ENCODE results near the gene TANGO2.

Gene TANGO2

DNA sequence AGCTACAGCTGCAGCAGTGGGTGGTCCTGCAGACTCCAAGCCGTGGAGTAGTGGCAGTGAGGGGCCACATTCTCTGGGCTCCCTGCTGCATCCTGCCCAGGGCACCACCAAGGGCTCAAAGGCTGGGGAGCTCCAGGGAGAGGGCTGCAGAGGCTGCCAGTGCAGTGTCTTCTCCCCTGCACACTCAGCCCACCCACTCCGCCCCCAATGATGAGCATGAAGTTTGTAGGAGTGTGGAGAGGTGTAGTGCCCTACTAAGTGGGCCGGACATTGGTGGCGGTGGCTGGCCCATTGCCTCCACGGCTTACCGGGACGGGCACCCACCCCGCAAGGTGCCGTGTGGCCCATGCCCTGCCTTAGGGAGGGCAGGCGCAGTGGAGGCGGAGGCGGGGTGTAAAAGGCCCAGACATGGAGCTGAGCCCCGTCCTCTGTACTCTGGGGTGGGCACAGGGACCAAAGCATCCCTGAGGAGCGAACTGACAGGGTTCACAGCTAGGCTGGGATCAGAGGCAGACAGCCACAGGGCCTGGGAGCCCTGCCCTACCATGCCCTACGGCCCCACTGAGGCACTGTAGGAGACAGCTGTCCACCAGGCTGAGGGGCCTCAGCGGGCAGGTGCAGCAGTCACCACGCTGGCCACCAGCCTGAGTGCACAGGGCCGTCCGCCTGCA, 23.2 kb upstream of the TANGO2 start:
- Histone ChIP-seq H3K4me3 (ENCODE audit: low read length) (no peak overlapping the region), H3K36me3 (ENCODE audit: control insufficient read depth, insufficient read depth, low read length) (no peaks in the 10 kb centered on the region), H3K27ac (ENCODE audit: low read length) (no peak overlapping the region), H3K27me3 (ENCODE audit: control insufficient read depth, insufficient read depth, low read length) (no peaks in the 10 kb centered on the region), H3K9me3 (ENCODE audit: control insufficient read depth, insufficient read depth, low read length) (no peaks in the 10 kb centered on the region), H3K4me1 (ENCODE audit: control insufficient read depth, insufficient read depth, low read length) (peaks cover 15% of the 10 kb centered on the region)
- no CpG with 5 or more reads among the region's 19 CpGs for WGBS (ENCODE audit: insufficient coverage, insufficient read length)
- DNase-seq (ENCODE audit: low read depth, low spot score) = no peak

DNA sequence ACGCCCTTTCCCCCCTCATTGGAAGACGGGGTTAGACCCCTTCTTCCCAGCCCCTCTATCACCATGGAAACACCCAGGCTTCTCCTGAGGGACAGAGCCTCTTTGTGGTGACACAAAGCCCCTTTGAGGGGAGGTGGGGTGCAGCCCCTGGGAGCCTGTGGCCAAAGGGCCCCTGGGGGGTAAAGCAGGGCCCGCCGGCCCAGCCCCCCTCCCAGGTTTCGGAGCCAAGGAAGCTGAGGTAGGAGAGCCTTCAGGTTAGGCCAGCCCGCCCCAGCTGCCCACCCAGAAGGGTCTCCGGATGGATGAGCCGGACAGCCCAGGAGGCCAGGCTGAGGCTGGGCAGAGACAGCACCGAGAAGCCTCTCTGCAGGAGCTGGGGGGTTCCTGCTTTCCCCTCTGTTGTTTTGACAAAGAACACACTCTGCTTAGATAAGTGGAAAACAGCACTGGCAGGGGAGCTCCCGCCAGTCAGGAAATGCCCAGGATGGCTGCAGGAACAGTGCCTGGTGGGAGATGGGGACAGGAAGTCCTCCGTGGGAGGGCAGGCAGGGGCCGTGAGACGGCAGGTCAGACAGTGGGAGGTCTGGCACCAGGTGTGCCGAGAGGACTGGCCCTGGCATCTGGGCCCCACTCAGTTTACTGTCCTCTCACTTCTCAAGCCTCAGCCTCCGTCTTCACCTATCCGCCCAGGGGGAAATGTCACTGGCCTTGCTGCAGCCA, 22.5 kb upstream of the TANGO2 start:
- no peak for DNase-seq (ENCODE audit: low read depth, low spot score)
- WGBS (ENCODE audit: insufficient coverage, insufficient read length) = no CpG with 5 or more reads among the region's 16 CpGs
- no peaks in the 10 kb centered on the region for H3K36me3 ChIP-seq (ENCODE audit: control insufficient read depth, insufficient read depth, low read length)
- H3K4me1 ChIP-seq (ENCODE audit: control insufficient read depth, insufficient read depth, low read length) = peaks cover 15% of the 10 kb centered on the region
- no peak overlapping the region for H3K27ac ChIP-seq (ENCODE audit: low read length)
- no peaks in the 10 kb centered on the region for H3K27me3 ChIP-seq (ENCODE audit: control insufficient read depth, insufficient read depth, low read length)
- H3K9me3 ChIP-seq (ENCODE audit: control insufficient read depth, insufficient read depth, low read length) = no peaks in the 10 kb centered on the region
- no peak overlapping the region for H3K4me3 ChIP-seq (ENCODE audit: low read length)

DNA sequence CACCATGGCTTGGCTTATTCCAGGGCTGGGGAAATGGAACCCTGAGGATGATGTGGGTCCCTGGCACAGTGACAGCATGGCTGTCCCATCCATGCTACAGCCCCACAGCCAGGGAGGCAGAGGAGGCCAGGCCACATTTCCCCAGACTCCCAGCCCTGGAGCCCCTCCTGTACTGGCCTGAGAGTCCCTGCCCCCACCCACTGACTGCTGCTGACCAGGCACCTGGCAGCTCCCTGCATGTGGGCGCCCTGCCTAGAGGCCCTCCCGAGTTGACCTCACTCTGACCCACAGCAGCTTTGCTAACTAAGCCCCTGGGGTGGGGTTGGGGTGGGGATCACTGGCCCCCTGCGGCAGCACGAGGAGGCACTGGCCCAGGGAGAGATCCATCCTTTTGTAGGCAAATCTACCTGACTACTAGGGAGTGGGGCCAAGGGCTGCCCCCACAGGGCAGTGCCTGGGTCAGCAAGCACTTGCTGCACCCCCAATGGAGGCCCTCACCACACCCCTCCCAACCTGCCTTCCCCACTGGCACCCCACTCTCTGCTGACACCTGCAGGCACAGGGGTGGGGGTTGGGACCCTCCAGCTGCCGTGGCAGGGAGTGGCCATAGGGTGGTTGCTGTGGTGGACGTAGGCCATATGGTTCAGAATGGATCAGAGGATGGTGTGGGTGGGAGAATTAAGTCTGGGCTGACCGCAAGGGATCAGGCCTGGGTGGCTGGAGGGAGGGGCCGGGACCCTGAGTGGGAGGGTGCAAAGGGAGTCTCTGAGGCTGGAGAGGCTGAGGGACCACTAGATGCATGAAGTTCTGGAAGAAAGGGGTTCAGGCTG, 21.7 kb upstream of the TANGO2 start:
- Histone ChIP-seq H3K4me3 (ENCODE audit: low read length) (no peak overlapping the region), H3K9me3 (ENCODE audit: control insufficient read depth, insufficient read depth, low read length) (no peaks in the 10 kb centered on the region), H3K36me3 (ENCODE audit: control insufficient read depth, insufficient read depth, low read length) (no peaks in the 10 kb centered on the region), H3K27me3 (ENCODE audit: control insufficient read depth, insufficient read depth, low read length) (no peaks in the 10 kb centered on the region), H3K27ac (ENCODE audit: low read length) (no peak overlapping the region), H3K4me1 (ENCODE audit: control insufficient read depth, insufficient read depth, low read length) (peaks cover 15% of the 10 kb centered on the region)
- no peak for DNase-seq (ENCODE audit: low read depth, low spot score)
- no CpG with 5 or more reads among the region's 8 CpGs for WGBS (ENCODE audit: insufficient coverage, insufficient read length)

- no peak overlapping the region for H3K27ac ChIP-seq (ENCODE audit: low read length)
- WGBS (ENCODE audit: insufficient coverage, insufficient read length) = no CpG with 5 or more reads among the region's 14 CpGs
- no peak for DNase-seq (ENCODE audit: low read depth, low spot score)
- H3K4me1 ChIP-seq (ENCODE audit: control insufficient read depth, insufficient read depth, low read length) = peaks cover 15% of the 10 kb centered on the region
- H3K36me3 ChIP-seq (ENCODE audit: control insufficient read depth, insufficient read depth, low read length) = no peaks in the 10 kb centered on the region
- no peaks in the 10 kb centered on the region for H3K27me3 ChIP-seq (ENCODE audit: control insufficient read depth, insufficient read depth, low read length)
- H3K4me3 ChIP-seq (ENCODE audit: low read length) = no peak overlapping the region
- no peaks in the 10 kb centered on the region for H3K9me3 ChIP-seq (ENCODE audit: control insufficient read depth, insufficient read depth, low read length)
These were observed 20.4 kb upstream of the TANGO2 start for GRCh38 chr22:20000246-20001081.

DNA sequence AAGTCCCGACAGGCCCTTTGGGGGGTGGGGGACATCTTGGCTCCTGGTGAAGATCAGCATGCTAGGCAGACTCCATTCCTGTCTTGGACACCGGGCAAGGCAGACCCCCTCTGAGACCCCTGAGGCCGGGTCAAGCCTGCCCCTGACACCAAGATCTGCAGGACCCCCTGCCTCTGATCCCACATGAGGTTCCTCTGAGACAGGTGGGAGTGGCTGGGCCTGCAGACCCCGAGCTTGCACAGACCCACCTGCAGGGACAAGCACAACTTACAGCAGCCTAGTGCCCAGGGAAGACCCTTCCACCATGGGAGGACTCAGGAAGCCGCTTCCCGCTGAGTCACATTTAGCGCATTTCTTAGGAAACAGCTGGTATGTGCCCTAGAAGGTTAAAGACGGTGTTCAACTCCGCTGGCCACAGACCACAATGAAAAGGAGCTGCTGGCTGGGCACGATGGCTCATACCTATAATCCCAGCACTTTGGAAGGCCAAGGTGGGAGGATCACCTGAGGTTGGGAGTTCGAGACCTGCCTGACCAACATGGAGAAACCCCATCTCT, 19.8 kb upstream of the TANGO2 start:
- DNase-seq (ENCODE audit: low read depth, low spot score) = no peak
- H3K36me3 ChIP-seq (ENCODE audit: control insufficient read depth, insufficient read depth, low read length) = no peaks in the 10 kb centered on the region
- no peak overlapping the region for H3K4me3 ChIP-seq (ENCODE audit: low read length)
- no peaks in the 10 kb centered on the region for H3K9me3 ChIP-seq (ENCODE audit: control insufficient read depth, insufficient read depth, low read length)
- WGBS (ENCODE audit: insufficient coverage, insufficient read length) = no CpG with 5 or more reads among the region's 11 CpGs
- no peak overlapping the region for H3K27ac ChIP-seq (ENCODE audit: low read length)
- no peaks in the 10 kb centered on the region for H3K27me3 ChIP-seq (ENCODE audit: control insufficient read depth, insufficient read depth, low read length)
- H3K4me1 ChIP-seq (ENCODE audit: control insufficient read depth, insufficient read depth, low read length) = peaks cover 15% of the 10 kb centered on the region

- Histone ChIP-seq H3K9me3 (ENCODE audit: control insufficient read depth, insufficient read depth, low read length) (no peaks in the 10 kb centered on the region), H3K4me1 (ENCODE audit: control insufficient read depth, insufficient read depth, low read length) (peaks cover 15% of the 10 kb centered on the region), H3K27me3 (ENCODE audit: control insufficient read depth, insufficient read depth, low read length) (no peaks in the 10 kb centered on the region), H3K27ac (ENCODE audit: low read length) (no peak overlapping the region), H3K4me3 (ENCODE audit: low read length) (no peak overlapping the region; the same call in 1 of the 2 replicates), H3K36me3 (ENCODE audit: control insufficient read depth, insufficient read depth, low read length) (no peaks in the 10 kb centered on the region)
- no peak for DNase-seq (ENCODE audit: low read depth, low spot score)
- WGBS (ENCODE audit: insufficient coverage, insufficient read length) = no CpG with 5 or more reads among the region's 9 CpGs
These were observed 18.8 kb upstream of the TANGO2 start for GRCh38 chr22:20002128-20002527.

DNA sequence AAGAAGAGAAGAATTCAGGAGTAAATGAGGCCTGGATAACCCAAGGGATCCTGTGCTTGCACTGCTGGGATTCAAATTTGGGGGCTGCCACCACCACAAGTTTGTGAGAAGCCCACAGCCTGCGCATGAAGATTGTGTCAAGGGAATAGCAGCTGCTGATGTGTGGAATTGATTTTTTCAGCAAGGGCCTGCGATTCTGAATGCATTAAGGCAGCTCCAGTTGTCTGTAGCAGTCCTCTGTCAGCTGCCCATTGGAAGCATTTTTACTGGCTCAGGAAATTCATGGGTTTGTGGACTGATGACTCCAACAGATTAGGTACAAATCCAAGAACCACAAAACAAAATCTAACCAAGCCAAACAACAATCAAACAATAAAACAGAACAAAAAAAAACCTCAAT, 18.3 kb upstream of the TANGO2 start:
- Histone ChIP-seq H3K27me3 (ENCODE audit: control insufficient read depth, insufficient read depth, low read length) (no peaks in the 10 kb centered on the region), H3K4me3 (ENCODE audit: low read length) (no peak overlapping the region), H3K27ac (ENCODE audit: low read length) (no peak overlapping the region), H3K36me3 (ENCODE audit: control insufficient read depth, insufficient read depth, low read length) (no peaks in the 10 kb centered on the region), H3K9me3 (ENCODE audit: control insufficient read depth, insufficient read depth, low read length) (no peaks in the 10 kb centered on the region), H3K4me1 (ENCODE audit: control insufficient read depth, insufficient read depth, low read length) (peaks cover 15% of the 10 kb centered on the region)
- no CpG with 5 or more reads among the region's 2 CpGs for WGBS (ENCODE audit: insufficient coverage, insufficient read length)
- DNase-seq (ENCODE audit: low read depth, low spot score) = no peak

GRCh38 chr22:20003304-20003703, 17.6 kb upstream of the TANGO2 start:
- Histone ChIP-seq H3K4me1 (ENCODE audit: control insufficient read depth, insufficient read depth, low read length) (peaks cover 15% of the 10 kb centered on the region), H3K27ac (ENCODE audit: low read length) (no peak overlapping the region), H3K27me3 (ENCODE audit: control insufficient read depth, insufficient read depth, low read length) (no peaks in the 10 kb centered on the region), H3K36me3 (ENCODE audit: control insufficient read depth, insufficient read depth, low read length) (no peaks in the 10 kb centered on the region), H3K4me3 (ENCODE audit: low read length) (no peak overlapping the region), H3K9me3 (ENCODE audit: control insufficient read depth, insufficient read depth, low read length) (no peaks in the 10 kb centered on the region)
- DNase-seq (ENCODE audit: low read depth, low spot score) = no peak
- no CpG with 5 or more reads among the region's 1 CpG for WGBS (ENCODE audit: insufficient coverage, insufficient read length)

- Histone ChIP-seq H3K36me3 (ENCODE audit: control insufficient read depth, insufficient read depth, low read length) (no peaks in the 10 kb centered on the region), H3K27ac (ENCODE audit: low read length) (no peak overlapping the region), H3K4me3 (ENCODE audit: low read length) (no peak overlapping the region), H3K27me3 (ENCODE audit: control insufficient read depth, insufficient read depth, low read length) (no peaks in the 10 kb centered on the region), H3K4me1 (ENCODE audit: control insufficient read depth, insufficient read depth, low read length) (peaks cover 9% of the 10 kb centered on the region), H3K9me3 (ENCODE audit: control insufficient read depth, insufficient read depth, low read length) (no peaks in the 10 kb centered on the region)
- no peak for DNase-seq (ENCODE audit: low read depth, low spot score)
- WGBS (ENCODE audit: insufficient coverage, insufficient read length) = no CpG with 5 or more reads among the region's 3 CpGs
These were observed 16.4 kb upstream of the TANGO2 start for GRCh38 chr22:20004464-20004863.
